ENCODE data around the gene DAB1. TPM values are rescaled to one million over a fixed set of nuclear protein-coding genes. Genes with fewer than 3 reads are reported as not detected.

The DAB1 gene
- total RNA-seq = 1 to 10 TPM in 4 of 6 experiments, under 1 TPM in 2; 0.76 to 1.9 (median 1.1) TPM
- long read RNA-seq, partial matches to known transcripts = 0 of 1 reads
- long read RNA-seq, other reads (novel, unspliced or antisense) = 1 of 1 reads

GRCh38 chr1:57423656-57424211 lies at the start of gene DAB1:
TSS of gene DAB1 (minus strand) at chr1:57424060. CDS start at chr1:57291030, 133,030 bp downstream.
- Histone ChIP-seq H3K4me1 (peaks cover 0 to 11% (median 0%) of the 10 kb centered on the region in 4 donors), H3K36me3 (no peaks in the 10 kb centered on the region), H3K27me3 (peaks cover 0 to 6% of the 10 kb centered on the region in 2 donors), H3K27ac (no peak within 1 kb of the TSS), H3K4me3 (peak within 1 kb of the TSS; percentile 12 to 46 (median 38)), H3K9me3 (no peaks in the 10 kb centered on the region)
- TF ChIP-seq POLR2A (IDR thresholded peaks at IDR 0.05) (no peak), CTCF (IDR thresholded peaks at IDR 0.05) (no peak)
- WGBS (ENCODE audit: insufficient coverage, low coverage, low lambda C conversion rate, missing lambda C conversion rate) = 0% methylated on average over 1 of the region's 64 CpGs
- intact Hi-C loops (cut with DNase I) = no loop called here
- ATAC-seq (peak; percentile 53 to 61 (median 58)), DNase-seq (peak in 1 of 3 donors; percentile 21)

GRCh38 chr1:57473448-57473847 lies 49.6 kb upstream of the DAB1 start:
- WGBS (ENCODE audit: insufficient coverage, low coverage, low lambda C conversion rate, missing lambda C conversion rate) = 78% methylated on average over 5 of the region's 5 CpGs
- no peak for TF ChIP-seq CTCF (IDR thresholded peaks at IDR 0.05)
- H3K36me3 ChIP-seq = no peaks in the 10 kb centered on the region
- no peak overlapping the region for H3K4me3 ChIP-seq
- ATAC-seq = no peak
- intact Hi-C loops (cut with DNase I) = no loop called here
- H3K9me3 ChIP-seq = no peaks in the 10 kb centered on the region
- H3K27me3 ChIP-seq = no peaks in the 10 kb centered on the region
- no peak overlapping the region for H3K27ac ChIP-seq
- H3K4me1 ChIP-seq = no peaks in the 10 kb centered on the region
- no peak for DNase-seq

GRCh38 chr1:57471995-57472394 lies 48.1 kb upstream of the DAB1 start:
- Histone ChIP-seq H3K4me1 (no peaks in the 10 kb centered on the region), H3K4me3 (no peak overlapping the region), H3K27me3 (no peaks in the 10 kb centered on the region), H3K27ac (no peak overlapping the region), H3K9me3 (no peaks in the 10 kb centered on the region), H3K36me3 (no peaks in the 10 kb centered on the region)
- intact Hi-C loops (cut with DNase I) = no loop called here
- 73% methylated on average over 2 of the region's 2 CpGs for WGBS (ENCODE audit: insufficient coverage, low coverage, low lambda C conversion rate, missing lambda C conversion rate)
- ATAC-seq = no peak
- no peak for DNase-seq
- no peak for TF ChIP-seq POLR2A (IDR thresholded peaks at IDR 0.05)
- TF ChIP-seq CTCF (IDR thresholded peaks at IDR 0.05) = no peak

GRCh38 chr1:57470036-57470435 lies 46.2 kb upstream of the DAB1 start:
- no peaks in the 10 kb centered on the region for H3K36me3 ChIP-seq
- H3K9me3 ChIP-seq = no peaks in the 10 kb centered on the region
- WGBS (ENCODE audit: insufficient coverage, low coverage, low lambda C conversion rate, missing lambda C conversion rate) = 63% methylated on average over 1 of the region's 1 CpG
- no peaks in the 10 kb centered on the region for H3K27me3 ChIP-seq
- H3K4me1 ChIP-seq = no peaks in the 10 kb centered on the region
- H3K4me3 ChIP-seq = no peak overlapping the region
- TF ChIP-seq POLR2A (IDR thresholded peaks at IDR 0.05) (no peak), CTCF (IDR thresholded peaks at IDR 0.05) (no peak)
- DNase-seq (no peak), ATAC-seq (no peak)
- intact Hi-C loops (cut with DNase I) = no loop called here
- H3K27ac ChIP-seq = no peak overlapping the region

All from right lobe of liver (tissue), 6 donors.